GM21423 (cell line): Measurements from ENCODE around the gene RPS16.
"Not testable (repeated sequence)": the region's sequence is repeated elsewhere in the genome, so short reads cannot be mapped to it uniquely, and the experiment has no call there.

Experiments
- ATAC-seq: cut with Tn5 transposase; IDR thresholded peaks from one replicate; pipeline ENCODE4 v1.9.1; 2021; ENCODE audit warnings: mild to moderate bottlenecking, moderate library complexity; ENCODE audit not compliant: unreplicated experiment

The RPS16 gene

GRCh38 chr19:39435499-39436349 lies at the start of gene RPS16:
Gene RPS16, minus strand, starts transcription at chr19:39435949. Its CDS starts 54 bp downstream, at chr19:39435895.
- peak; percentile 82 for ATAC-seq

GRCh38 chr19:39483141-39483540 lies 47.4 kb upstream of the RPS16 start:
- no peak for ATAC-seq

- no peak for ATAC-seq
These were observed 45.9 kb upstream of the RPS16 start for GRCh38 chr19:39481676-39482075.

- no peak for ATAC-seq
These were observed 45.4 kb upstream of the RPS16 start for GRCh38 chr19:39481229-39481545.

GRCh38 chr19:39480337-39481228 lies 44.8 kb upstream of the RPS16 start, which contains the start of gene TIMM50:
Gene TIMM50, plus strand, starts transcription at chr19:39480838. Its CDS starts 16 bp downstream, at chr19:39480854.
- ATAC-seq = peak; percentile 91

- ATAC-seq = no peak
These were observed 44.2 kb upstream of the RPS16 start for GRCh38 chr19:39479916-39480315.

- ATAC-seq = not testable (repeated sequence)
These were observed 43.6 kb upstream of the RPS16 start for GRCh38 chr19:39479319-39479801.

GRCh38 chr19:39475748-39476147 lies 40.0 kb upstream of the RPS16 start:
- ATAC-seq = no peak

- ATAC-seq = no peak
These were observed 38.4 kb upstream of the RPS16 start for GRCh38 chr19:39474139-39474620.

- no peak for ATAC-seq
These were observed 37.8 kb upstream of the RPS16 start for GRCh38 chr19:39473443-39473960.

GRCh38 chr19:39472746-39473442 lies 37.1 kb upstream of the RPS16 start:
- ATAC-seq = no peak

- ATAC-seq = no peak
These were observed 36.2 kb upstream of the RPS16 start for GRCh38 chr19:39471756-39472536.

- no peak for ATAC-seq
These were observed 35.1 kb upstream of the RPS16 start for GRCh38 chr19:39470724-39471339.

GRCh38 chr19:39469567-39469966 lies 33.8 kb upstream of the RPS16 start:
- no peak for ATAC-seq

- ATAC-seq = no peak
These were observed 33.3 kb upstream of the RPS16 start for GRCh38 chr19:39469036-39469435.

- no peak for ATAC-seq
These were observed 32.2 kb upstream of the RPS16 start for GRCh38 chr19:39467941-39468340.

GRCh38 chr19:39465956-39466747 lies 30.4 kb upstream of the RPS16 start:
- ATAC-seq = no peak

GRCh38 chr19:39463403-39463802 lies 27.7 kb upstream of the RPS16 start:
- ATAC-seq = no peak

GRCh38 chr19:39451257-39451656 lies 15.5 kb upstream of the RPS16 start:
- ATAC-seq = not testable (repeated sequence)
